Measurements from ENCODE around the gene SCG2. TPM values are rescaled to one million over a fixed set of nuclear protein-coding genes. Genes with fewer than 3 reads are reported as not detected.

The SCG2 gene
- total and polyA plus RNA-seq, 4 donors = not detected

- 51% methylated on average over 3 of the region's 3 CpGs for WGBS
- H3K4me1 ChIP-seq (ENCODE audit: control insufficient read depth in 4 of 4, insufficient read depth in 4 of 4, low read length in 3 of 4) = no peaks in the 10 kb centered on the region
Measured at GRCh38 chr2:223644136-223644535, 42.0 kb upstream of the SCG2 start.

GRCh38 chr2:223643309-223643708 lies 41.1 kb upstream of the SCG2 start:
- no peaks in the 10 kb centered on the region for H3K36me3 ChIP-seq (ENCODE audit: control insufficient read depth in 4 of 4, insufficient read depth in 3 of 4, low read depth in 1 of 4, low read length in 3 of 4)
- H3K27me3 ChIP-seq (ENCODE audit: control insufficient read depth in 4 of 4, insufficient read depth in 4 of 4, low read length in 3 of 4) = no peaks in the 10 kb centered on the region
- peaks cover 0 to 3% (median 1%) of the 10 kb centered on the region in 4 donors for H3K9me3 ChIP-seq (ENCODE audit: control insufficient read depth in 4 of 4, low read length in 3 of 4)
- no peak overlapping the region for H3K9ac ChIP-seq (ENCODE audit: low read depth in 1 of 2, low read length in 2 of 2)
- H3K4me3 ChIP-seq (ENCODE audit: low read depth in 1 of 3, low read length in 3 of 3) = no peak overlapping the region
- 41% methylated on average over 4 of the region's 4 CpGs for WGBS
- DNase-seq (ENCODE audit: low spot score) = no peak
- H3K4me1 ChIP-seq (ENCODE audit: control insufficient read depth in 4 of 4, insufficient read depth in 4 of 4, low read length in 3 of 4) = no peaks in the 10 kb centered on the region
- no peak overlapping the region for H3K27ac ChIP-seq (ENCODE audit: low read depth in 1 of 2, low read length in 2 of 2)
- no peak for TF ChIP-seq ATF3 (IDR thresholded peaks at IDR 0.05)
- no peak for TF ChIP-seq TAF1 (conservative IDR thresholded peaks at IDR 0.05)
- TF ChIP-seq CTCF (IDR thresholded peaks at IDR 0.05; ENCODE audit: low read depth, low read length, missing input control) = no peak
- no peak for TF ChIP-seq GABPA (IDR thresholded peaks at IDR 0.05 in 1 of 2, conservative IDR thresholded peaks at IDR 0.05 in 1 of 2)
- no peak for TF ChIP-seq RXRA (IDR thresholded peaks at IDR 0.05)
- TF ChIP-seq RAD21 (IDR thresholded peaks at IDR 0.05) = no peak
- no peak for TF ChIP-seq JUND (IDR thresholded peaks at IDR 0.05)
- TF ChIP-seq ZBTB33 (IDR thresholded peaks at IDR 0.05) = no peak
- TF ChIP-seq HNF4G (IDR thresholded peaks at IDR 0.05) = no peak
- TF ChIP-seq YY1 (IDR thresholded peaks at IDR 0.05) = no peak
- no peak for TF ChIP-seq NR2F2 (IDR thresholded peaks at IDR 0.05)

More at GRCh38 chr2:223644136-223644535, 42.0 kb upstream of the SCG2 start:
- Histone ChIP-seq H3K4me3 (ENCODE audit: low read depth in 1 of 3, low read length in 3 of 3) (no peak overlapping the region), H3K27ac (ENCODE audit: low read depth in 1 of 2, low read length in 2 of 2) (no peak overlapping the region), H3K9me3 (ENCODE audit: control insufficient read depth in 4 of 4, low read length in 3 of 4) (no peaks in the 10 kb centered on the region), H3K36me3 (ENCODE audit: control insufficient read depth in 4 of 4, insufficient read depth in 3 of 4, low read depth in 1 of 4, low read length in 3 of 4) (no peaks in the 10 kb centered on the region), H3K27me3 (ENCODE audit: control insufficient read depth in 4 of 4, insufficient read depth in 4 of 4, low read length in 3 of 4) (no peaks in the 10 kb centered on the region), H3K9ac (ENCODE audit: low read depth in 1 of 2, low read length in 2 of 2) (no peak overlapping the region)
- DNase-seq (ENCODE audit: low spot score) = no peak
- TF ChIP-seq REST (IDR thresholded peaks at IDR 0.05) (no peak), ATF3 (IDR thresholded peaks at IDR 0.05) (no peak), SP1 (IDR thresholded peaks at IDR 0.05) (no peak), ZBTB33 (IDR thresholded peaks at IDR 0.05) (no peak), HNF4G (IDR thresholded peaks at IDR 0.05) (no peak), MAX (IDR thresholded peaks at IDR 0.05) (no peak), FOXA1 (IDR thresholded peaks at IDR 0.05) (no peak)

All from liver (tissue), 9 donors.